Astrocyte (in vitro differentiated cells and primary cell): ENCODE data around the gene ZNF678. TPM values are rescaled to one million over a fixed set of nuclear protein-coding genes. Genes with fewer than 3 reads are reported as not detected.
A peak's percentile ranks its signal among the peaks of the same experiment; 100 is the strongest.

Experiments used
- DNase-seq: peaks from one replicate; pipeline ENCODE4 v3.0.0-alpha.2; 2010; ENCODE audit warnings: low read depth
- FAIRE-seq: peaks from 2 replicates; lab custom pipeline; 2011; peaks lifted over from hg19 to GRCh38; lab: Jason Lieb, UNC
- H2AFZ ChIP-seq: 2 replicates; pipeline ENCODE4 v1.6.0; 2012; ENCODE audit warnings: low read depth, low read length, inconsistent platforms
- H3K27ac ChIP-seq: 2 replicates; pipeline ENCODE4 v1.5.1; 2011; ENCODE audit warnings: low read depth, low read length, inconsistent platforms
- H3K27me3 ChIP-seq: 2 replicates; pipeline ENCODE4 v1.6.0; 2011; ENCODE audit warnings: low read length, inconsistent platforms; ENCODE audit not compliant: insufficient read depth
- H3K36me3 ChIP-seq: 2 replicates; pipeline ENCODE4 v1.5.1; 2011; ENCODE audit warnings: low read length, inconsistent platforms; ENCODE audit not compliant: insufficient read depth
- H3K4me1 ChIP-seq: 2 replicates; pipeline ENCODE4 v1.5.1; 2011; ENCODE audit warnings: low read length, inconsistent platforms; ENCODE audit not compliant: insufficient read depth
- H3K4me2 ChIP-seq: 2 replicates; pipeline ENCODE4 v1.6.0; 2012; ENCODE audit warnings: low read length, inconsistent platforms
- H3K4me3 ChIP-seq: 2 replicates; pipeline ENCODE4 v1.5.1; 2011; ENCODE audit warnings: low read depth, mild to moderate bottlenecking, low read length, inconsistent platforms; ENCODE audit not compliant: insufficient read depth
- H3K79me2 ChIP-seq: 2 replicates; pipeline ENCODE4 v1.6.0; 2012; ENCODE audit warnings: mild to moderate bottlenecking, low read length, inconsistent platforms; ENCODE audit not compliant: insufficient read depth
- H3K9ac ChIP-seq: 2 replicates; pipeline ENCODE4 v1.6.0; 2012; ENCODE audit warnings: mild to moderate bottlenecking, low read length, inconsistent platforms
- H3K9me3 ChIP-seq: 2 replicates; pipeline ENCODE4 v1.5.1; 2012; ENCODE audit warnings: low read depth, mild to moderate bottlenecking, low read length, inconsistent platforms; ENCODE audit not compliant: insufficient read depth
- H4K20me1 ChIP-seq: 2 replicates; pipeline ENCODE4 v1.6.0; 2012; ENCODE audit warnings: low read length, inconsistent platforms; ENCODE audit not compliant: insufficient read depth
- H3K27ac Mint-ChIP-seq: one replicate; pipeline ENCODE4 v1.8.0; 2021; ENCODE audit warnings: mild to moderate bottlenecking, mixed read lengths; ENCODE audit not compliant: unreplicated experiment
- H3K27me3 Mint-ChIP-seq: one replicate; pipeline ENCODE4 v1.8.0; 2021; ENCODE audit warnings: low read depth, mixed read lengths; ENCODE audit not compliant: unreplicated experiment
- H3K36me3 Mint-ChIP-seq: one replicate; pipeline ENCODE4 v1.8.0; 2021; ENCODE audit warnings: low read depth, mixed read lengths; ENCODE audit not compliant: unreplicated experiment
- H3K4me1 Mint-ChIP-seq: one replicate; pipeline ENCODE4 v1.8.0; 2021; ENCODE audit warnings: low read depth, mixed read lengths; ENCODE audit not compliant: unreplicated experiment
- H3K4me3 Mint-ChIP-seq: one replicate; pipeline ENCODE4 v1.8.0; 2021; ENCODE audit warnings: mild to moderate bottlenecking, moderate library complexity, mixed read lengths; ENCODE audit not compliant: unreplicated experiment
- H3K9me3 Mint-ChIP-seq: one replicate; pipeline ENCODE4 v1.8.0; 2021; ENCODE audit warnings: mild to moderate bottlenecking, mixed read lengths; ENCODE audit not compliant: unreplicated experiment
- EZH2 ChIP-seq: IDR thresholded peaks from 2 replicates; pipeline ENCODE4 v1.6.1; 2012; ENCODE audit warnings: mild to moderate bottlenecking, low read length, inconsistent platforms; ENCODE audit not compliant: insufficient read depth
- total RNA-seq: library from RNA; stranded (reverse); gene quantifications from 2 replicates; pipeline ENCODE4 v1.2.1, GENCODE V29; 2021
- TF ChIP-seq, protein P1 (sequence below): IDR thresholded peaks from 2 replicates; pipeline ENCODE4 v1.5.1; 2011; ENCODE audit warnings: low read depth, mild to moderate bottlenecking, inconsistent platforms, low read length, moderate library complexity; ENCODE audit not compliant: insufficient read depth

Gene ZNF678
- total RNA-seq, 1 donor from 2014 or later, result 5.4 TPM

GRCh38 chr1:227561241-227561907, 2.0 kb upstream of the ZNF678 start:
- FAIRE-seq, result no peak

DNA sequence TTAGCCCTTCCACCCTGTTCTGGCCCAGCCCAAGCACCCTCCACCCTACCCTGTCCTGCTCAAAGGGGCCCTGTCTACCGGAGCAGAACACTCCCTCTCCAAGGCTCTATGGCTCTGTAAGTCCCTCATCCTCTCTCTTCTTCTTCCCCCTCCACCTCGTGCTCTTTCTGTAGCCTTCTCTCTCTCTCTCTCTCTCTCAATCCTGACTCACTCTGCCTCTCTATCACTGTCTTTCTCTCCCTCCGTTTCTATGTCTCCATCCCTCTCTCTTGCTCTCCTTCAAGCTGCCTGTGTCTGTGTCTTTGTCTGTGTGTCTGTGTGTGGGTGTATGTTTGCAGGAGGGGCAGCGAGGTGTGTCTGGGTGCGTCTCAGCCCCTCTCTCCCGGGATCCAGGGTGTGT, 1.3 kb upstream of the ZNF678 start:
- H3K4me1 ChIP-seq, result peaks cover 3% of the 10 kb centered on the region
- H3K27me3 Mint-ChIP-seq, result no peaks in the 10 kb centered on the region
- H3K4me3 Mint-ChIP-seq, result peak overlapping the region; percentile 69
- no peak for FAIRE-seq
- H3K27ac Mint-ChIP-seq, result no peak overlapping the region
- H3K9me3 ChIP-seq, result peaks cover 14% of the 10 kb centered on the region
- peaks cover 5% of the 10 kb centered on the region for H3K36me3 Mint-ChIP-seq
- DNase-seq, result no peak
- peaks cover 9% of the 10 kb centered on the region for H3K27me3 ChIP-seq
- H3K27ac ChIP-seq, result no peak overlapping the region
- no peak overlapping the region for H3K9ac ChIP-seq
- peaks cover 18% of the 10 kb centered on the region for H3K9me3 Mint-ChIP-seq
- no peaks in the 10 kb centered on the region for H4K20me1 ChIP-seq
- H3K4me1 Mint-ChIP-seq, result peaks cover 2% of the 10 kb centered on the region
- H3K4me3 ChIP-seq, result no peak overlapping the region
- no peak overlapping the region for H2AFZ ChIP-seq
- no peak overlapping the region for H3K4me2 ChIP-seq
- TF ChIP-seq EZH2, result no peak
- TF ChIP-seq, protein P1, sequence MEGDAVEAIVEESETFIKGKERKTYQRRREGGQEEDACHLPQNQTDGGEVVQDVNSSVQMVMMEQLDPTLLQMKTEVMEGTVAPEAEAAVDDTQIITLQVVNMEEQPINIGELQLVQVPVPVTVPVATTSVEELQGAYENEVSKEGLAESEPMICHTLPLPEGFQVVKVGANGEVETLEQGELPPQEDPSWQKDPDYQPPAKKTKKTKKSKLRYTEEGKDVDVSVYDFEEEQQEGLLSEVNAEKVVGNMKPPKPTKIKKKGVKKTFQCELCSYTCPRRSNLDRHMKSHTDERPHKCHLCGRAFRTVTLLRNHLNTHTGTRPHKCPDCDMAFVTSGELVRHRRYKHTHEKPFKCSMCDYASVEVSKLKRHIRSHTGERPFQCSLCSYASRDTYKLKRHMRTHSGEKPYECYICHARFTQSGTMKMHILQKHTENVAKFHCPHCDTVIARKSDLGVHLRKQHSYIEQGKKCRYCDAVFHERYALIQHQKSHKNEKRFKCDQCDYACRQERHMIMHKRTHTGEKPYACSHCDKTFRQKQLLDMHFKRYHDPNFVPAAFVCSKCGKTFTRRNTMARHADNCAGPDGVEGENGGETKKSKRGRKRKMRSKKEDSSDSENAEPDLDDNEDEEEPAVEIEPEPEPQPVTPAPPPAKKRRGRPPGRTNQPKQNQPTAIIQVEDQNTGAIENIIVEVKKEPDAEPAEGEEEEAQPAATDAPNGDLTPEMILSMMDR, result no peak
- H3K79me2 ChIP-seq, result peaks cover 23% of the 10 kb centered on the region
- no peaks in the 10 kb centered on the region for H3K36me3 ChIP-seq

More at GRCh38 chr1:227561241-227561907, 2.0 kb upstream of the ZNF678 start:
- Histone ChIP-seq H4K20me1 (no peaks in the 10 kb centered on the region), H3K36me3 (no peaks in the 10 kb centered on the region), H3K4me2 (no peak overlapping the region), H2AFZ (peak overlapping the region; percentile 63), H3K79me2 (peaks cover 17% of the 10 kb centered on the region), H3K9ac (no peak overlapping the region), H3K27me3 (peaks cover 9% of the 10 kb centered on the region), H3K4me1 (peaks cover 3% of the 10 kb centered on the region), H3K27ac (no peak overlapping the region), H3K9me3 (peaks cover 14% of the 10 kb centered on the region), H3K4me3 (no peak overlapping the region)
- no peaks in the 10 kb centered on the region for H3K27me3 Mint-ChIP-seq
- H3K36me3 Mint-ChIP-seq, result peaks cover 5% of the 10 kb centered on the region
- no peak overlapping the region for H3K4me3 Mint-ChIP-seq
- DNase-seq, result no peak
- TF ChIP-seq, protein P1, result no peak
- TF ChIP-seq EZH2, result no peak
- H3K27ac Mint-ChIP-seq, result no peak overlapping the region
- H3K9me3 Mint-ChIP-seq, result peaks cover 18% of the 10 kb centered on the region
- peaks cover 2% of the 10 kb centered on the region for H3K4me1 Mint-ChIP-seq

- Mint-ChIP-seq H3K36me3 (peaks cover 5% of the 10 kb centered on the region), H3K4me3 (peak overlapping the region; percentile 96), H3K27ac (peak overlapping the region; percentile 99), H3K4me1 (peaks cover 4% of the 10 kb centered on the region), H3K9me3 (peaks cover 18% of the 10 kb centered on the region), H3K27me3 (no peaks in the 10 kb centered on the region)
- Histone ChIP-seq H3K79me2 (peaks cover 31% of the 10 kb centered on the region), H3K4me2 (no peak overlapping the region), H2AFZ (no peak overlapping the region), H3K9ac (no peak overlapping the region), H3K27ac (no peak overlapping the region), H3K9me3 (peaks cover 14% of the 10 kb centered on the region), H3K4me1 (peaks cover 3% of the 10 kb centered on the region), H3K36me3 (no peaks in the 10 kb centered on the region), H3K4me3 (peak overlapping the region; percentile 85), H3K27me3 (peaks cover 9% of the 10 kb centered on the region), H4K20me1 (peaks cover under 1% of the 10 kb centered on the region)
- FAIRE-seq (no peak), DNase-seq (no peak)
- TF ChIP-seq EZH2, result no peak
Measured at GRCh38 chr1:227562933-227563323, 428 bp upstream of the ZNF678 start.
